Heart right ventricle (tissue), 16 donors: ENCODE data around the gene SNCB. TPM values are rescaled to one million over a fixed set of nuclear protein-coding genes. Genes with fewer than 3 reads are reported as not detected.
"Not testable (repeated sequence)": the region's sequence is repeated elsewhere in the genome, so short reads cannot be mapped to it uniquely, and the experiment has no call there.

Source experiments
- ATAC-seq, 8 donors: fragments of 200-7000 bp; cut with Tn5 transposase; one replicate each; pipeline ENCODE4 v1.9.1; 2020; ENCODE audit warnings: mild to moderate bottlenecking in 8 of 8, moderate library complexity in 8 of 8, moderate number of reproducible peaks in 1 of 8
- DNase-seq, 2 donors: peaks; one replicate each; pipeline ENCODE4 v3.0.0-alpha.2; 2020
- H3K27ac ChIP-seq, 10 donors: fragments of 200-600 bp; sonication (generic) in 2 of 10; one replicate each; pipeline versions ENCODE4 v1.5.0 to v1.8.0; 2020 to 2022; ENCODE audit warnings: mild to moderate bottlenecking in 3 of 10
- H3K27me3 ChIP-seq, 7 donors: fragments of 200-600 bp; one replicate each; pipeline ENCODE4 v1.8.0; 2021 to 2022; ENCODE audit warnings: mild to moderate bottlenecking in 2 of 7
- H3K36me3 ChIP-seq, 9 donors: fragments of 200-600 bp; sonication (generic) in 1 of 9; one replicate each; pipeline versions ENCODE4 v1.5.0 to v1.8.0; 2020 to 2022; ENCODE audit warnings: mild to moderate bottlenecking in 2 of 9
- H3K4me1 ChIP-seq, 9 donors: fragments of 200-600 bp; sonication (generic) in 1 of 9; one replicate each; pipeline versions ENCODE4 v1.5.0 to v1.8.0; 2020 to 2022; ENCODE audit warnings: mild to moderate bottlenecking in 4 of 9
- H3K4me3 ChIP-seq, 10 donors: fragments of 200-600 bp; sonication (generic) in 2 of 10; one replicate each; pipeline versions ENCODE4 v1.5.0 to v1.8.0; 2020 to 2022; ENCODE audit warnings: mild to moderate bottlenecking in 7 of 10, moderate library complexity in 2 of 10
- H3K9me3 ChIP-seq, 11 donors: fragments of 200-600 bp in 10 of 11; sonication (generic) in 2 of 11; one replicate each; pipeline versions ENCODE4 v1.5.0 to v1.8.0; 2013 to 2022; ENCODE audit warnings: mild to moderate bottlenecking in 2 of 11, control low read depth in 1 of 11, moderate library complexity in 1 of 11
- CTCF ChIP-seq, 9 donors: fragments of 200-600 bp; sonication (generic) in 2 of 9; IDR thresholded peaks; one replicate each; pipeline versions ENCODE4 v1.5.0 to v1.8.0; 2021 to 2022; ENCODE audit warnings: antibody characterized with exemption in 9 of 9, mild to moderate bottlenecking in 5 of 9, moderate library complexity in 1 of 9
- WGBS, 2 donors: extraction: QIAGEN DNeasy Blood & Tissue Kit; methylation state at CpG; one replicate each; pipeline ENCODE4 v1.1.7; 2013; ENCODE audit warnings: inconsistent platforms in 1 of 2; 5-methylcytosine and 5-hydroxymethylcytosine counted together
- intact Hi-C, 10 donors: fragments of 100-400 bp; cut with DNase I; formaldehyde crosslinking; loops; one replicate each; pipeline versions ENCODE4 v1.11.1 to v1.14.2; 2022
- polyA plus RNA-seq, 2 donors: library from polyadenylated mRNA; stranded (reverse); fragments of 200-250 nt; gene quantifications; one replicate each; pipeline ENCODE4 v1.2.3, GENCODE V29; 2013
- total RNA-seq, 10 donors: library from RNA; stranded (reverse); fragmentation: NEBNext Ultra II Directional in 3 of 10; extraction: Animal tissue kit (Norgen Biotek cat#: 25700) in 3 of 10; gene quantifications; one replicate each; pipeline versions ENCODE4 v1.2.1 to v1.2.4, GENCODE V29; 2021 to 2023
- donor health status: Arrhythmogenic right ventricular cardiomyopathy.
- donor health status: ischemic (EF 13 %, LVEDD 7.1; RV severe dilation, severe dysfunction).
- donor health status: healthy with polysubstance abuse.
- donor health status: DM: no; HTN: yes; CAD: no.
- donor health status: DM: no; HTN: no; CAD: no.
- donor health status: ischemic (EF 25% LVEDD 6.9; RV normal size, moderate dysfunction).
- donor health status: ischemic (EF 25% LVEDD 5.7; RV mildly dilated, moderate dysfunction).
- donor health status: healthy.
- donor health status: DM: yes; HTN: yes; CAD: no.
- donor health status: Ischemic cardiomyopathy.
- donor health status: ischemic (EF 35%, LVEDD 5.7; RV mildly dilated, moderate dysfunction).
- donor health status: nonischemic (EF 11% LVEDD 7.7; RV severe dilation, severe dysfunction).
- donor health status: DM: yes; HTN: yes; CAD: no.
- donor health status: PGD.
- donor health status: ischemic (EF 29% LVEDD 5.4; RV normal size, mild dysfunction).
- donor health status: nonischemic (EF 23%, LVEDD 6.1; RV moderate dilation, normal function).

The SNCB gene
- total and polyA plus RNA-seq, 12 donors, result 0.35 to 0.39 TPM; not detected in 10

GRCh38 chr5:176593273-176593869 lies 37.0 kb downstream of the SNCB start:
- Histone ChIP-seq H3K36me3 (no peaks in the 10 kb centered on the region), H3K27ac (no peak overlapping the region), H3K4me1 (peaks cover 0 to 4% (median 0%) of the 10 kb centered on the region in 9 donors), H3K4me3 (no peak overlapping the region), H3K9me3 (no peaks in the 10 kb centered on the region), H3K27me3 (peaks cover 0 to 27% (median 8%) of the 10 kb centered on the region in 7 donors)
- no peak for ATAC-seq
- DNase-seq, result no peak
- 90 to 91% methylated on average over 12 of the region's 12 CpGs for WGBS, 2 donors
- TF ChIP-seq CTCF (IDR thresholded peaks at IDR 0.05), result no peak
- intact Hi-C loops, result loop anchor here in 1 of 10 donors (10.0 kb wide), 1 partner anchor 179 kb away; the partner anchor contains the start of gene CLTB

GRCh38 chr5:176592573-176592972 lies 37.8 kb downstream of the SNCB start:
- DNase-seq (no peak), ATAC-seq (no peak)
- intact Hi-C loops, result loop anchor here in 1 of 10 donors (10.0 kb wide), 1 partner anchor 178 kb away; the partner anchor contains the start of gene CLTB
- no peak overlapping the region for H3K4me3 ChIP-seq
- no peaks in the 10 kb centered on the region for H3K36me3 ChIP-seq
- peaks cover 0 to 4% (median 0%) of the 10 kb centered on the region in 9 donors for H3K4me1 ChIP-seq
- no peak overlapping the region for H3K27ac ChIP-seq
- H3K9me3 ChIP-seq, result no peaks in the 10 kb centered on the region
- 90 to 94% methylated on average over 3 of the region's 3 CpGs for WGBS, 2 donors
- TF ChIP-seq CTCF (IDR thresholded peaks at IDR 0.05), result no peak
- H3K27me3 ChIP-seq, result peaks cover 0 to 19% (median 8%) of the 10 kb centered on the region in 7 donors

GRCh38 chr5:176591667-176592066 lies 38.7 kb downstream of the SNCB start:
- not testable (repeated sequence) for H3K4me1 ChIP-seq, H3K27ac ChIP-seq, H3K36me3 ChIP-seq, DNase-seq, H3K4me3 ChIP-seq, ATAC-seq, H3K9me3 ChIP-seq
- 51 to 86% methylated on average over 1 to 2 of the region's 2 CpGs for WGBS, 2 donors
- intact Hi-C loops, result loop anchor here in 1 of 10 donors (10.0 kb wide), 1 partner anchor 177 kb away; the partner anchor contains the start of gene CLTB
- peaks cover 0 to 16% (median 8%) of the 10 kb centered on the region in 7 donors for H3K27me3 ChIP-seq

- Histone ChIP-seq H3K4me1 (no peaks in the 10 kb centered on the region), H3K27ac (no peak overlapping the region), H3K36me3 (no peaks in the 10 kb centered on the region), H3K4me3 (no peak overlapping the region), H3K27me3 (peaks cover 0 to 7% (median 0%) of the 10 kb centered on the region in 7 donors), H3K9me3 (peaks cover 0 to 15% (median 0%) of the 10 kb centered on the region in 11 donors)
- DNase-seq (no peak), ATAC-seq (no peak)
- 82 to 85% methylated on average over 15 to 17 of the region's 17 CpGs for WGBS, 2 donors
- no peak for TF ChIP-seq CTCF (IDR thresholded peaks at IDR 0.05)
- intact Hi-C loops, result loop anchor here in 1 of 10 donors (10.0 kb wide), 1 partner anchor 175 kb away; the partner anchor contains the start of gene CLTB
Observed at GRCh38 chr5:176590035-176590717, 40.2 kb downstream of the SNCB start.
